Small intestine (tissue), 7 donors: Measurements from ENCODE around the gene RFX4. TPM values are rescaled to one million over a fixed set of nuclear protein-coding genes. Genes with fewer than 3 reads are reported as not detected.

Experiments
- DNase-seq, 2 donors: peaks; one replicate each; pipeline versions ENCODE4 v3.0.0 to v3.0.0-alpha.2; 2013
- FAIRE-seq: peaks from 2 replicates; lab custom pipeline; 2012; peaks lifted over from hg19 to GRCh38; lab: Jason Lieb, UNC
- H3K27ac ChIP-seq, 3 donors: one replicate each; pipeline ENCODE4 v1.5.1; 2013; ENCODE audit warnings: low read length in 2 of 3, mild to moderate bottlenecking in 2 of 3, control low read depth in 1 of 3, inconsistent platforms in 1 of 3, low read depth in 1 of 3, moderate library complexity in 1 of 3
- H3K27me3 ChIP-seq, 3 donors: one replicate each; pipeline ENCODE4 v1.6.1; 2013; ENCODE audit warnings: low read length in 3 of 3, inconsistent platforms in 1 of 3; ENCODE audit not compliant: control insufficient read depth in 3 of 3, insufficient read depth in 3 of 3
- H3K36me3 ChIP-seq, 3 donors: one replicate each; pipeline ENCODE4 v1.6.1; 2013; ENCODE audit warnings: low read length in 3 of 3, inconsistent platforms in 1 of 3, low read depth in 1 of 3, mild to moderate bottlenecking in 1 of 3, moderate library complexity in 1 of 3; ENCODE audit not compliant: control insufficient read depth in 3 of 3, insufficient read depth in 2 of 3
- H3K4me1 ChIP-seq, 3 donors: one replicate each; pipeline ENCODE4 v1.6.1; 2013; ENCODE audit warnings: low read length in 2 of 3, inconsistent platforms in 1 of 3, low read depth in 1 of 3, mild to moderate bottlenecking in 1 of 3, moderate library complexity in 1 of 3; ENCODE audit not compliant: control insufficient read depth in 3 of 3, insufficient read depth in 2 of 3
- H3K4me3 ChIP-seq, 3 donors: one replicate each; pipeline ENCODE4 v1.5.1; 2013; ENCODE audit warnings: low read length in 3 of 3, control low read depth in 1 of 3, inconsistent platforms in 1 of 3, low read depth in 1 of 3, mild to moderate bottlenecking in 1 of 3, moderate library complexity in 1 of 3
- H3K9me3 ChIP-seq, 2 donors: one replicate each; pipeline ENCODE4 v1.6.1; 2013; ENCODE audit warnings: low read depth in 1 of 2, low read length in 1 of 2; ENCODE audit not compliant: control insufficient read depth in 2 of 2, insufficient read depth in 1 of 2
- WGBS, 3 donors: extraction: QIAGEN DNeasy Blood & Tissue Kit; methylation state at CpG; one replicate each; pipeline ENCODE4 v1.1.7; 2013; 5-methylcytosine and 5-hydroxymethylcytosine counted together
- polyA plus RNA-seq, 4 donors: library from polyadenylated mRNA; stranded (reverse) in 3 of 4; unstranded in 1 of 4; fragments of 200-250 nt in 3 of 4; fragments of 120-200 nt in 1 of 4; gene quantifications; one replicate each; pipeline versions ENCODE4 v1.2.1 to v1.2.3, GENCODE V29; 2013
- donor health status: healthy with polysubstance abuse.
- donor health status: control.
- donor health status: control.
- donor health status: Bipolar disorder and iron deficiency.
- donor health status: healthy.

Gene RFX4
- polyA plus RNA-seq, 4 donors, result 0.03 to 0.09 TPM; not detected in 2

DNA sequence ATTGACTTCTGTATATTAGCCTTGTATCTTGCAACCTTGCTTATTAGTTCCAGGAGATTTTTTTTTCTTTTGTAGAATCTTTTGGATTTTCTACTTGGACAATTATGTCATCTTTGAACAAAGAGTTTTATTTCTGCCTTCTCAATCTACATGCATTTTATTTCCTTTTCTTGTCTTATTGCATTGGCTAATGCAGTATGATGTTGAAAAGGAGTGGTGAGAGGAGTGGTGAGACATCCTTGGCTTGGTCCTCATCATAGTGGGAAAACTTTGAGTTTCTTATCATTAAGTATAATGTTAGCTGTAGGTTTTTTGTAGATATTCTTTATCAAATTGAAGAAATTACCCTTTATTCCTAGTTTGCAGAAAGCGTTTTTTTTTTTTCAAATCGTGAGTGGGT is 80.6 kb downstream of the RFX4 start:
- peaks cover 0 to 12% of the 10 kb centered on the region in 2 donors for H3K9me3 ChIP-seq
- no peak for FAIRE-seq

DNA sequence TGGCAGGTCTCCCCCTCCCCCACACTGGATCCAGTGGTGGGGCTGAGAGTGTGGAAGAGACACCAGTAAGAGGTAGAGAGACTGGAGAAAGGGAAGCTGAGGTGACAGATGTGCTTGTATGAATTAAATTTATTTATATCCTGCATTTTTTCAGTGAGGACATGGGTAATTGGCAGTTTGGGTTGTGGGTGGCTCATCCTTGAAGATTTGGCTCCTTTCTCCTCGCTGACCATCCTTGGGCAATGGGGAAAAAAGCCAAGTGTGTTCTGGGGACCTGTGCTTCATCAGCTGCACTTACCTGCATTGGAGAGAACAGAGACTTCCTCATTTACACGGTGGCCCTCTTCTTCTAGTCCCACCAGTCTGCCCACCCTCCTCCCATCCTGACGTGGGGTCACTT is 86.4 kb downstream of the RFX4 start:
- Histone ChIP-seq H3K36me3 (no peaks in the 10 kb centered on the region), H3K27ac (no peak overlapping the region), H3K9me3 (no peaks in the 10 kb centered on the region), H3K4me3 (no peak overlapping the region), H3K27me3 (peaks cover 0 to 19% (median 7%) of the 10 kb centered on the region in 3 donors), H3K4me1 (no peaks in the 10 kb centered on the region)
- WGBS, 3 donors, result 47 to 53% (median 52%) methylated on average over 3 of the region's 3 CpGs
- DNase-seq (no peak), FAIRE-seq (no peak)

More for the DNA sequence above, 80.6 kb downstream of the RFX4 start:
- no peaks in the 10 kb centered on the region for H3K4me1 ChIP-seq
- WGBS, 3 donors, result 87 to 91% (median 90%) methylated on average over 2 of the region's 2 CpGs
- H3K27me3 ChIP-seq, result peaks cover 0 to 16% (median 9%) of the 10 kb centered on the region in 3 donors
- no peak overlapping the region for H3K27ac ChIP-seq
- no peak overlapping the region for H3K4me3 ChIP-seq
- DNase-seq, result no peak
- H3K36me3 ChIP-seq, result no peaks in the 10 kb centered on the region

DNA sequence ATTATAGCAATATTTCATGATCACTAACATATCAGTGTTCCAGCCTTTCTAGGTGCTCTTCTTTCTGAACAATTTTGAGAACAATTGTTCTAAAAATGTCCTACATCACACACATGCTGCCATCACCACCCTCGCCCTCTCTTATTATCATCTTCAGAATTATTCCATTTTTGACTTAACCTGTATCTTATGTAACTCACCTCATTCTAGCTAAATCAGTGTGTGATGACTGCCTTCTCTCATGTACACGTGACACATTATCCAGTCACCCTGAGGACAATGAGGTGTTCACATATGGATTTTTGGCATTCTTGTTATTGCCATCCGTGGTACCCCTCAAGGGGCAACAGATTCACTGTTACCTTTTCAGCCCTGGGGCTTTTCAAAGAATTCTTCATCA is 87.3 kb downstream of the RFX4 start:
- H3K36me3 ChIP-seq, result no peaks in the 10 kb centered on the region
- no peaks in the 10 kb centered on the region for H3K4me1 ChIP-seq
- WGBS, 3 donors, result 72 to 80% (median 73%) methylated on average over 3 of the region's 3 CpGs
- DNase-seq (no peak), FAIRE-seq (no peak)
- no peak overlapping the region for H3K4me3 ChIP-seq
- H3K9me3 ChIP-seq, result no peaks in the 10 kb centered on the region
- H3K27me3 ChIP-seq, result peaks cover 0 to 19% (median 7%) of the 10 kb centered on the region in 3 donors
- no peak overlapping the region for H3K27ac ChIP-seq

DNA sequence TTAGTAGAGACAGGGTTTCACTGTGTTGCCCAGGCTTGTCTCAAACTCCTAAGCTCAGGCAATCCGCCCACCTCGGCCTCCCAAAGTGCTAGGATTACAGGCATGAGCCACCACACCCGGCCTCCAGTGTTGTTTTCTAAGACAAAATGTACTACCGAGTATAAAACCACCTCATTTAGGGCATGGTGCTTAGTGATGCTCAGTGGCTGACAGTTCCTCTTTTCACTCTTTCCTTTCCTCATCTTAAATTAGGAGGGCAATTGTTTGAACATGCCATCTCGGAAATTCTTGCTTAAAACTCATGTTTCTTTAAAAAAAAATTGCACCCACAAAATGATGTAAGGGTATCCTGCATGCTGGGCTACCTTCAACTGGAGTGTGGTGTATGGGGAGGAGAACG is 89.0 kb downstream of the RFX4 start:
- no peaks in the 10 kb centered on the region for H3K36me3 ChIP-seq
- no peak for DNase-seq
- H3K4me3 ChIP-seq, result no peak overlapping the region
- 75 to 84% (median 76%) methylated on average over 6 of the region's 6 CpGs for WGBS, 3 donors
- no peak overlapping the region for H3K27ac ChIP-seq
- no peaks in the 10 kb centered on the region for H3K4me1 ChIP-seq
- H3K27me3 ChIP-seq, result peaks cover 0 to 19% (median 5%) of the 10 kb centered on the region in 3 donors
- FAIRE-seq, result no peak
- no peaks in the 10 kb centered on the region for H3K9me3 ChIP-seq

- peaks cover 0 to 13% (median 4%) of the 10 kb centered on the region in 3 donors for H3K27me3 ChIP-seq
- no peak overlapping the region for H3K27ac ChIP-seq
- FAIRE-seq (no peak), DNase-seq (no peak)
- H3K9me3 ChIP-seq, result no peaks in the 10 kb centered on the region
- 32 to 46% (median 44%) methylated on average over 8 of the region's 8 CpGs for WGBS, 3 donors
- no peaks in the 10 kb centered on the region for H3K4me1 ChIP-seq
- no peaks in the 10 kb centered on the region for H3K36me3 ChIP-seq
- no peak overlapping the region for H3K4me3 ChIP-seq
Measured at GRCh38 chr12:106672314-106673025, 89.7 kb downstream of the RFX4 start.

DNA sequence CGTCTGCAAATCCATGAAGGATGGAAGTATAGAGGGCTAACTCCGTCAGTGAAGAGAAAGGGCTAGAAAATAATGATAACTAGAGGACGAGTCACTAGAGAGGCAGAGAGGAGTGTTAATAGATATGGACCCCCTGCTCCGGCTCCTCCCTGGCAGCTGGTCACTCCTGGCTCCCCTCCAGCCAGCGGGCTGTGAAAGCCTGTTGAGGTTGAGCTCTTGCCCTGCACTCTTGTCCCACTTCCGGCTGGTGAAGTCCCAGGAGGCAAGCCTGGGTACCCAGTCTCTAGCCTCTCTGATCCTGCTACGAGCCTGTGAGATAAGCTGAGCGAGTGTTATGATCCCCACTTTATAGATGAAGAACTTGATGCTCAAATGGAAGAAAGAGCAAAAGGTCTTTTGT is 90.3 kb downstream of the RFX4 start:
- H3K4me1 ChIP-seq, result no peaks in the 10 kb centered on the region
- H3K36me3 ChIP-seq, result no peaks in the 10 kb centered on the region
- no peaks in the 10 kb centered on the region for H3K9me3 ChIP-seq
- DNase-seq, result no peak
- no peak overlapping the region for H3K27ac ChIP-seq
- 36 to 43% (median 38%) methylated on average over 8 of the region's 8 CpGs for WGBS, 3 donors
- no peak for FAIRE-seq
- H3K27me3 ChIP-seq, result peaks cover 0 to 10% (median 4%) of the 10 kb centered on the region in 3 donors
- H3K4me3 ChIP-seq, result no peak overlapping the region

- no peak overlapping the region for H3K4me3 ChIP-seq
- no peak for DNase-seq
- FAIRE-seq, result no peak
- H3K4me1 ChIP-seq, result no peaks in the 10 kb centered on the region
- H3K27me3 ChIP-seq, result peaks cover 0 to 10% (median 4%) of the 10 kb centered on the region in 3 donors
- no peaks in the 10 kb centered on the region for H3K9me3 ChIP-seq
- no peaks in the 10 kb centered on the region for H3K36me3 ChIP-seq
- WGBS, 3 donors, result 88 to 92% (median 90%) methylated on average over 10 of the region's 10 CpGs
- H3K27ac ChIP-seq, result no peak overlapping the region
Measured at GRCh38 chr12:106675651-106676435, 93.0 kb downstream of the RFX4 start.

- FAIRE-seq, result no peak
- Histone ChIP-seq H3K27me3 (no peaks in the 10 kb centered on the region), H3K4me3 (no peak overlapping the region), H3K9me3 (no peaks in the 10 kb centered on the region), H3K27ac (no peak overlapping the region), H3K4me1 (no peaks in the 10 kb centered on the region), H3K36me3 (no peaks in the 10 kb centered on the region)
- 79 to 94% (median 85%) methylated on average over 1 of the region's 1 CpG for WGBS, 3 donors
- DNase-seq, result no peak
Measured at GRCh38 chr12:106679574-106679973, 96.8 kb downstream of the RFX4 start.
